ENCODE data around the gene TRIM54. TPM values are rescaled to one million over a fixed set of nuclear protein-coding genes. Genes with fewer than 3 reads are reported as not detected.
"Not testable (repeated sequence)": the region's sequence is repeated elsewhere in the genome, so short reads cannot be mapped to it uniquely, and the experiment has no call there.

TRIM54 gene
- total RNA-seq, 2 donors from 2014 or later: 0.36 TPM; not detected in 1

GRCh38 chr2:27263287-27264252, 18.7 kb upstream of the TRIM54 start:
- Mint-ChIP-seq H3K27me3 (ENCODE audit: low read depth) (peaks cover 25% of the 10 kb centered on the region), H3K4me3 (peak overlapping the region; percentile 84 to 90), H3K27ac (no peak overlapping the region), H3K36me3 (ENCODE audit: insufficient read depth in 2 of 2) (peaks cover 2 to 5% of the 10 kb centered on the region in 2 donors), H3K4me1 (ENCODE audit: low read depth) (peaks cover 25% of the 10 kb centered on the region), H3K9me3 (no peaks in the 10 kb centered on the region)
- ATAC-seq (replicated peaks in 1 of 2) (no peak), DNase-seq (peak in 1 of 2 donors; percentile 14)

DNA sequence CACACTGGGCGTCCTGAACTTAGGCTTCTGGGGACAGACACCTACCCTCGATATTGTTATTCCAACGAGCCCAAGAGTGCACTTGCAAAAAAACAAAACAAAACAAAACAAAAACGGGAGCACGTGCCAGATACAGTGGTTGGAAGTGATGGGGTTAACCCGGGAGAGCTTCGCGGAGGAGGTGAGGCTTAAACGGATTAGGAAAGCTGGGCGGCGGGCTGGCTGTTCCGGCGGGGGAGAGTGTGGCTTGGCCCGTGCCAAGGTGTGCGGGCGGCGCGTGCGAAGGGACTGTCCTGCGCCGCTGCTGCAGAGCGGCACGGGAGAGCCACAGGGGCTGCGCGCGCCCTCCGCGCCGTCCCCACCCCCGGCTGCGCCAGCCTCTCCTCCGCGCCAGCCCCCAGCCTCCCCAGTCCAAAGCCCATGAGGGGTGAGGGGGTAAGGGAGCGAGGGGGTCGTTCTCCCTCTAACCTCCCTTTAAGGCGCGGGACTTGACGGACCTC, 17.9 kb upstream of the TRIM54 start:
- DNase-seq: peak; percentile 34 to 39
- Mint-ChIP-seq H3K4me1 (ENCODE audit: low read depth) (peaks cover 25% of the 10 kb centered on the region), H3K4me3 (peak overlapping the region; percentile 84 to 90), H3K27me3 (ENCODE audit: low read depth) (peaks cover 25% of the 10 kb centered on the region), H3K9me3 (no peaks in the 10 kb centered on the region), H3K27ac (no peak overlapping the region), H3K36me3 (ENCODE audit: insufficient read depth in 2 of 2) (peaks cover 2 to 5% of the 10 kb centered on the region in 2 donors)
- ATAC-seq (replicated peaks in 1 of 2): peak; percentile 67

DNA sequence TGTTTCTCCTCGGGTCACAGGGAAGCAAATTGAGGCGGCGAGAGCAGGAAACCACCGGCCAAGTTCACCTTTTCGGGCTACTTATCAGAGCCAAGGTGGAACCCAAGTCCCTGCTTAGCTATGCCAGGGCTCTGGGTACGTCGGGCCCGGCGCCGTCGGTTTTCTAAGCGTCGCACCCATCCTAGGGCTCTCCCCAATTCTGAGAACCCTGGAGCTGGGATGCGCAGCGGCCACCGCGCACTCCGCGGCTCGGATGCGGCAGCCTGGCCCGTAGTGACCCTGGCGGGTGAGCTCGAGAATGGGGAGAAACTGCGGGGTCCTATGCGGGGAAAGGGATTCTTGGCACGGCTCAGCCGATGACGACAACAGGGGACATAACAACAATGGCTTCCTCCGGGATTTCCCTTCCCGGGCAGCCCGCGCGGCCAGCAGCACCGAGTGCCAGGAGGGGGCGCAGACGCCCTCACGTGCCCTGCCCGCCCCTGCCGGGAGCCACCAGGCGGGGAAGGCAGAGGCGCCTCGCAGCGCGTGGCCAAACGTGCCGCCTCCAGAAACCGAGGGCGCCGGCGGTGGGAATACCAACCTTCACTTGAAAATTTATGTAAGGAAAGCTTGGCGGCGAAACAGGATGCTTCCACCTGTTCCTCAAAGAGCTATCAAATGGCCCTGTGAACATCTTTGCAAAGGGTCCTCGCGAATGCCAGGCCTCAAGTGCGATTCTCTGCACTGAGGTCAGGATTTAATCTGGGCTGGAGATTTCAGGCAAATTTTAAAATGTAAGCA, 17.3 kb upstream of the TRIM54 start:
- Mint-ChIP-seq H3K4me3 (peak overlapping the region; percentile 84 to 90), H3K9me3 (no peaks in the 10 kb centered on the region), H3K27me3 (ENCODE audit: low read depth) (peaks cover 26% of the 10 kb centered on the region), H3K4me1 (ENCODE audit: low read depth) (peaks cover 25% of the 10 kb centered on the region), H3K27ac (no peak overlapping the region), H3K36me3 (ENCODE audit: insufficient read depth in 2 of 2) (peaks cover 2 to 5% of the 10 kb centered on the region in 2 donors)
- DNase-seq (peak; percentile 75 to 80), ATAC-seq (replicated peaks in 1 of 2) (peak; percentile 68 to 74)

DNA sequence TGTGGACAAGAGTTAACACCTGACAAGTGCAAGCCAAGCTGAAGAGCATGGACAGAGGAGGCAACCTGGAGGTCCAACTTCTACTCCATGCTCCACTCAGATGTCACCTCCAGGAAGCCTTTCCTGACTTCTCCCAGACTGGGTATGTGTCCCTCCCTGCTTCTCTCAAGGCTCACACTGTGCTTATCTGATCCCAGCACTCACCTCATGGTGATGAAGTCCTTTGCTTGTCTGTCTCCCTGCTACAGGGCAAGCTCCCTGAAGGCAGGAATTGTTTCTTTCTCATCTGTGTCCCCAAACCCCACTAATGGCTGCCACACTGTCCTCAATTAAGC, 16.7 kb upstream of the TRIM54 start:
- no peak overlapping the region for H3K27ac Mint-ChIP-seq
- H3K9me3 Mint-ChIP-seq: no peaks in the 10 kb centered on the region
- H3K27me3 Mint-ChIP-seq (ENCODE audit: low read depth): peaks cover 24% of the 10 kb centered on the region
- DNase-seq (no peak), ATAC-seq (replicated peaks in 1 of 2) (no peak)
- H3K4me1 Mint-ChIP-seq (ENCODE audit: low read depth): peaks cover 25% of the 10 kb centered on the region
- H3K36me3 Mint-ChIP-seq (ENCODE audit: insufficient read depth in 2 of 2): peaks cover 2 to 5% of the 10 kb centered on the region in 2 donors
- H3K4me3 Mint-ChIP-seq: peak overlapping the region; percentile 44 to 49

- not testable (repeated sequence) for H3K4me3 Mint-ChIP-seq; DNase-seq; ATAC-seq (replicated peaks in 1 of 2); H3K27ac Mint-ChIP-seq; H3K9me3 Mint-ChIP-seq; H3K36me3 Mint-ChIP-seq (ENCODE audit: insufficient read depth in 2 of 2)
- Mint-ChIP-seq H3K27me3 (ENCODE audit: low read depth) (peaks cover 16% of the 10 kb centered on the region), H3K4me1 (ENCODE audit: low read depth) (peaks cover 15% of the 10 kb centered on the region)
Observed at GRCh38 chr2:27268296-27268695, 13.9 kb upstream of the TRIM54 start.

DNA sequence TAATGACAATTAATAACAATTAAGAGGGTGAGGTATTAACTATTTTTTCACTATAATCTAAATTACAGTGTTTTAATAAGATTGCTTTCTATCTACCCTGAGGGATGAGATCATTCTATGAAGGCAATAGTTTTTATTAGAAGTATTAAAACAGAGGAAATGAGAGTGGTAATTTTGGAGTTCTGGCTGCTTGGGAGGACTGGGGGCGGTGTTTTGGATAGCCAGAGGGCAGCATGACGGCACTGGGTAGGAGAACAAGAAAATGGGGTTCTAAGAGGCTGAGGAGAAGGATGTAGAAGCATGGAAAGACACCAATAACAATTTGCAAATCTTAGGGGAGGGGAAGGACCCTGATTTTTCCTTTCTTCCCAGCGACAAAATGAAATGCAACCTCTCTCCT, 12.1 kb upstream of the TRIM54 start:
- no peak for ATAC-seq (replicated peaks in 1 of 2)

GRCh38 chr2:27270670-27271069, 11.6 kb upstream of the TRIM54 start:
- ATAC-seq (replicated peaks in 1 of 2) (no peak), DNase-seq (no peak)
- Mint-ChIP-seq H3K36me3 (ENCODE audit: insufficient read depth in 2 of 2) (no peaks in the 10 kb centered on the region), H3K4me3 (no peak overlapping the region), H3K27me3 (ENCODE audit: low read depth) (peaks cover 27% of the 10 kb centered on the region), H3K9me3 (no peaks in the 10 kb centered on the region), H3K4me1 (ENCODE audit: low read depth) (peaks cover 5% of the 10 kb centered on the region), H3K27ac (no peak overlapping the region)

More for the DNA sequence above, 12.1 kb upstream of the TRIM54 start:
- H3K27ac Mint-ChIP-seq: no peak overlapping the region
- H3K4me1 Mint-ChIP-seq (ENCODE audit: low read depth): peaks cover 5% of the 10 kb centered on the region
- no peaks in the 10 kb centered on the region for H3K9me3 Mint-ChIP-seq
- H3K4me3 Mint-ChIP-seq: no peak overlapping the region
- no peaks in the 10 kb centered on the region for H3K36me3 Mint-ChIP-seq (ENCODE audit: insufficient read depth in 2 of 2)
- no peak for DNase-seq
- H3K27me3 Mint-ChIP-seq (ENCODE audit: low read depth): peaks cover 27% of the 10 kb centered on the region

DNA sequence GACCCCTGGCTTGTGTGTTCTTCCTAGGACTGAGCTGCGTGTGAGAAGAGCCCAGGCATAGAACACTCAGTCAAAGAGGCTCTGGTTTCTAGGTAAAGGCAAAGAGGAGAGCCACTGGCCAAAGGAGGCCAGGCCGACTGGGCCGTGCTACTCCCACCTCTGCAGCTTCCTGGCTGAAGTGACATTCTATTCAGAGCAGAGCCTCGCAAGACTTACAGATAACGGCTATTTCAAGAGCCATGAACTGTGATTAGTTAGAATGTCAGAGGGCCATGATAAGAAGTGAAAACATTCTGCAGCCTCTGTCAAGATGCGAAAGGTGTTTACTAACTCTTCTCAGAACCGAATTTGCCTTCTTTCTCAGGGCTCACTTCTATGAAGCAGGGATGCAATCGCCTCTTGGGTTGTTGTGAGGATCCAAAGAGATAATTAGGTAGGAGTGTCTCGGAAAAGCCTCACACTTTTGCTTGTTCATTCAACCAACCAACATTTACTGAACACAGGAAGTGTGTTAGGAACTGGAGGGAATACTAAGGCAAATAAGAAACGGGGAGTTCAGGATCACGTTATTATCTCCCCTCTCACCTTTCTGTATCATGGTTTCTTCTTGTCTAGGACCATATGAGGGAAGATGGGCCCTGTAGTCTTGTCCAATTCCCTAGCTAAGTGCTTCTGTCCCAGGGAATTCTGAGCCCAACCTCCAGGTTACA, 10.4 kb upstream of the TRIM54 start:
- Mint-ChIP-seq H3K9me3 (no peaks in the 10 kb centered on the region), H3K27me3 (ENCODE audit: low read depth) (peaks cover 27% of the 10 kb centered on the region), H3K27ac (no peak overlapping the region), H3K4me1 (ENCODE audit: low read depth) (peaks cover 5% of the 10 kb centered on the region), H3K36me3 (ENCODE audit: insufficient read depth in 2 of 2) (no peaks in the 10 kb centered on the region), H3K4me3 (no peak overlapping the region)
- ATAC-seq (replicated peaks in 1 of 2): no peak
- DNase-seq: no peak

GRCh38 chr2:27272537-27273522, 9.4 kb upstream of the TRIM54 start:
- H3K36me3 Mint-ChIP-seq (ENCODE audit: insufficient read depth in 2 of 2); H3K9me3 Mint-ChIP-seq; H3K4me1 Mint-ChIP-seq (ENCODE audit: low read depth); DNase-seq; H3K27ac Mint-ChIP-seq; ATAC-seq (replicated peaks in 1 of 2); H3K4me3 Mint-ChIP-seq: not testable (repeated sequence)
- peaks cover 34% of the 10 kb centered on the region for H3K27me3 Mint-ChIP-seq (ENCODE audit: low read depth)

- no peak within 1 kb of the TSS for H3K4me3 Mint-ChIP-seq
- ATAC-seq (replicated peaks in 1 of 2) (no peak), DNase-seq (no peak)
- H3K27me3 Mint-ChIP-seq (ENCODE audit: low read depth): peaks cover 30% of the 10 kb centered on the region
- peaks cover 16% of the 10 kb centered on the region for H3K4me1 Mint-ChIP-seq (ENCODE audit: low read depth)
- H3K9me3 Mint-ChIP-seq: no peaks in the 10 kb centered on the region
- no peak within 1 kb of the TSS for H3K27ac Mint-ChIP-seq
- no peaks in the 10 kb centered on the region for H3K36me3 Mint-ChIP-seq (ENCODE audit: insufficient read depth in 2 of 2)
Observed at GRCh38 chr2:27275211-27276150, 6.7 kb upstream of the TRIM54 start, which contains the start of gene DNAJC5G. TSS of gene DNAJC5G (plus strand) at chr2:27275433. CDS start at chr2:27276729, 1,296 bp downstream.

DNA sequence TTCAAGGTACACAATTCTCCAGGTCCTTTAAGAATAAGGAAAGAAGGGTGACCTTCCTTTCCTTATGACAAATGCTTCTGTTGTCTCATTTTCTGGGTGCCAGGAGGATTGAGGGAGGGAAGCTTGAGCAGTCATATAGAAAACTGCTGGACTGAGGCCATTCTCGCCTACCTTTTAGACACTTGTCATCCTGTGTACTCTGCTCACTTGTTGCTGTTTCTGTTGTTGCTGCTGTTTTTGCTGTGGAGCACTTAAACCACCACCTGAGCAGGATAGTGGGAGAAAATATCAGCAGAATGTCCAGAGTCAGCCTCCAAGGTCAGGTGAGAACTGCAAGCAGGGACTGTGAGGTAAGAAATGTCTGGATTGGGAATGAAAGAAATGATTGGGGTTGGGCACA, 4.2 kb upstream of the TRIM54 start:
- DNase-seq (no peak), ATAC-seq (replicated peaks in 1 of 2) (no peak)
- H3K4me3 Mint-ChIP-seq: no peak overlapping the region
- H3K36me3 Mint-ChIP-seq (ENCODE audit: insufficient read depth in 2 of 2): no peaks in the 10 kb centered on the region
- peaks cover 12% of the 10 kb centered on the region for H3K4me1 Mint-ChIP-seq (ENCODE audit: low read depth)
- no peak overlapping the region for H3K27ac Mint-ChIP-seq
- peaks cover 49% of the 10 kb centered on the region for H3K27me3 Mint-ChIP-seq (ENCODE audit: low read depth)
- H3K9me3 Mint-ChIP-seq: no peaks in the 10 kb centered on the region

All from activated T-cell treated with anti-CD3 and anti-CD28 coated beads, Interleukin-2, amount 50 U/mL, for 72 hours (primary cell).